ENCODE data around the gene CAV1. TPM values are rescaled to one million over a fixed set of nuclear protein-coding genes. Genes with fewer than 3 reads are reported as not detected.

CAV1 gene
- total RNA-seq, 1 donor from 2014 or later = 695 TPM

GRCh38 chr7:116535416-116535815 is 10.6 kb downstream of the CAV1 start:
- Histone ChIP-seq H3K36me3 (peaks cover 6% of the 10 kb centered on the region), H3K27ac (no peak overlapping the region), H3K9me3 (no peaks in the 10 kb centered on the region), H3K4me3 (no peak overlapping the region), H3K4me1 (no peaks in the 10 kb centered on the region), H3K27me3 (no peaks in the 10 kb centered on the region)
- no peak for DNase-seq
- intact Hi-C loops (cut with DNase I) = no loop called here
- TF ChIP-seq, protein P1, sequence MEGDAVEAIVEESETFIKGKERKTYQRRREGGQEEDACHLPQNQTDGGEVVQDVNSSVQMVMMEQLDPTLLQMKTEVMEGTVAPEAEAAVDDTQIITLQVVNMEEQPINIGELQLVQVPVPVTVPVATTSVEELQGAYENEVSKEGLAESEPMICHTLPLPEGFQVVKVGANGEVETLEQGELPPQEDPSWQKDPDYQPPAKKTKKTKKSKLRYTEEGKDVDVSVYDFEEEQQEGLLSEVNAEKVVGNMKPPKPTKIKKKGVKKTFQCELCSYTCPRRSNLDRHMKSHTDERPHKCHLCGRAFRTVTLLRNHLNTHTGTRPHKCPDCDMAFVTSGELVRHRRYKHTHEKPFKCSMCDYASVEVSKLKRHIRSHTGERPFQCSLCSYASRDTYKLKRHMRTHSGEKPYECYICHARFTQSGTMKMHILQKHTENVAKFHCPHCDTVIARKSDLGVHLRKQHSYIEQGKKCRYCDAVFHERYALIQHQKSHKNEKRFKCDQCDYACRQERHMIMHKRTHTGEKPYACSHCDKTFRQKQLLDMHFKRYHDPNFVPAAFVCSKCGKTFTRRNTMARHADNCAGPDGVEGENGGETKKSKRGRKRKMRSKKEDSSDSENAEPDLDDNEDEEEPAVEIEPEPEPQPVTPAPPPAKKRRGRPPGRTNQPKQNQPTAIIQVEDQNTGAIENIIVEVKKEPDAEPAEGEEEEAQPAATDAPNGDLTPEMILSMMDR (IDR thresholded peaks at IDR 0.05) = no peak
- ATAC-seq = no peak

- no peaks in the 10 kb centered on the region for H3K4me1 ChIP-seq
- DNase-seq (no peak), ATAC-seq (no peak)
- H3K36me3 ChIP-seq = peaks cover 6% of the 10 kb centered on the region
- H3K4me3 ChIP-seq = no peak overlapping the region
- H3K27me3 ChIP-seq = no peaks in the 10 kb centered on the region
- intact Hi-C loops (cut with DNase I) = no loop called here
- no peak overlapping the region for H3K27ac ChIP-seq
- TF ChIP-seq, protein P1 (IDR thresholded peaks at IDR 0.05) = no peak
- H3K9me3 ChIP-seq = no peaks in the 10 kb centered on the region
Observed at GRCh38 chr7:116538138-116538537, 13.3 kb downstream of the CAV1 start.

DNA sequence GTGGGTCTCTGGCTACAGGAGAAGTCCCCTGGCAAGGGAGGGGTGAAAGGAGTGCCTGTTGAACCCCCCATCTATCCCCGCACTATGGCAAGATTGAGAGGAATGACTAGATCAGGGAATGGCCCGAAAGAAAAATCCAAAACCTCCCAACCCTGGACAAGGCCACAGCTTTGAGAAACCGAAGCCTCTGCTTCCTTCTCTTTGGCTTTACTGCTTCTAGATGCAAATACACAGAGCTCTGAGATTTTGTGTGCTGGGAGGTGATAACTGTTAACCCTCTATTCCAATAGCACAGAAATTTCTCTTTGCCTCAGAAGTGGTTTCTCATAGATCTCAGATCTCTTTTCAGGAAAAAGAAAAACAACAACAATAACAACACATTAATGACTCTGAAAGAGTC is 15.0 kb downstream of the CAV1 start:
- Histone ChIP-seq H3K9me3 (no peaks in the 10 kb centered on the region), H3K27me3 (no peaks in the 10 kb centered on the region), H3K36me3 (peaks cover 6% of the 10 kb centered on the region), H3K4me3 (no peak overlapping the region), H3K4me1 (no peaks in the 10 kb centered on the region), H3K27ac (no peak overlapping the region)
- DNase-seq (no peak), ATAC-seq (no peak)
- intact Hi-C loops (cut with DNase I) = no loop called here
- TF ChIP-seq, protein P1 (IDR thresholded peaks at IDR 0.05) = no peak

DNA sequence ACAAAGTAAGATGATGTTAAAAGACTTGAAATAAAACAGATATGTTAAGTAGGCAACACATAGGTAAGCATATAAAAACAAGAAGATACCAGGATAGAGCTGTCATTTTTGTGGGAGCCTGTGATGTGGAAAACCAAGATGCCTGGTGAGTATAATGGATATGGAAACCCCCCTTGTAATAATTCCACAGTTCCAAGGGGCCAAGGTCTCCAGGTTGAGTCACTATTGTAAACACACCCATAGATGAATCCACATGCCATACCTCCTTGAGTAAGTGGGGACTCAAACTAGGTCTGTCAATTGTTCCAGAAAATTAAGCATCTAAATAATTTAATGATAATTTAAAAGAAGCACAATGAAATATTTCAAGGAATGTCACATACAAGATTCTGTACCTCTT is 15.9 kb downstream of the CAV1 start:
- ATAC-seq (no peak), DNase-seq (no peak)
- Histone ChIP-seq H3K4me3 (no peak overlapping the region), H3K9me3 (no peaks in the 10 kb centered on the region), H3K27ac (no peak overlapping the region), H3K36me3 (peaks cover 4% of the 10 kb centered on the region), H3K4me1 (peaks cover 4% of the 10 kb centered on the region), H3K27me3 (no peaks in the 10 kb centered on the region)
- TF ChIP-seq, protein P1 (IDR thresholded peaks at IDR 0.05) = no peak
- intact Hi-C loops (cut with DNase I) = no loop called here

- Histone ChIP-seq H3K4me3 (no peak overlapping the region), H3K27ac (no peak overlapping the region), H3K4me1 (peaks cover 4% of the 10 kb centered on the region), H3K27me3 (no peaks in the 10 kb centered on the region), H3K36me3 (no peaks in the 10 kb centered on the region), H3K9me3 (no peaks in the 10 kb centered on the region)
- TF ChIP-seq, protein P1 (IDR thresholded peaks at IDR 0.05) = no peak
- no peak for ATAC-seq
- intact Hi-C loops (cut with DNase I) = no loop called here
- DNase-seq = no peak
Observed at GRCh38 chr7:116541951-116542350, 17.1 kb downstream of the CAV1 start.

GRCh38 chr7:116542618-116543017 is 17.8 kb downstream of the CAV1 start:
- DNase-seq (no peak), ATAC-seq (no peak)
- peaks cover 4% of the 10 kb centered on the region for H3K4me1 ChIP-seq
- TF ChIP-seq, protein P1 (IDR thresholded peaks at IDR 0.05) = no peak
- no peaks in the 10 kb centered on the region for H3K9me3 ChIP-seq
- H3K4me3 ChIP-seq = no peak overlapping the region
- H3K27ac ChIP-seq = no peak overlapping the region
- H3K36me3 ChIP-seq = no peaks in the 10 kb centered on the region
- intact Hi-C loops (cut with DNase I) = no loop called here
- H3K27me3 ChIP-seq = no peaks in the 10 kb centered on the region

Measured in upper lobe of right lung (tissue), 1 donor.